Fibroblast of lung (primary cell): Measurements from ENCODE around the gene IGSF9. TPM values are rescaled to one million over a fixed set of nuclear protein-coding genes. Genes with fewer than 3 reads are reported as not detected.

ENCODE experiments used
- DNase-seq, 2 donors: peaks; one replicate each; pipeline versions ENCODE4 v3.0.0 to v3.0.0-alpha.2; 2010; ENCODE audit warnings: low read depth in 2 of 2
- H2AFZ ChIP-seq: 2 replicates; pipeline ENCODE4 v1.5.1; 2012; ENCODE audit warnings: low read length, control low read depth, inconsistent platforms
- H3K27ac ChIP-seq: 2 replicates; pipeline ENCODE4 v1.5.1; 2011; ENCODE audit warnings: low read length, control low read depth; ENCODE audit not compliant: insufficient read depth
- H3K27me3 ChIP-seq: 2 replicates; pipeline ENCODE4 v1.5.1; 2011; ENCODE audit warnings: mild to moderate bottlenecking, low read length; ENCODE audit not compliant: control insufficient read depth, insufficient read depth
- H3K36me3 ChIP-seq: 2 replicates; pipeline ENCODE4 v1.5.1; 2011; ENCODE audit warnings: low read length; ENCODE audit not compliant: control insufficient read depth, insufficient read depth
- H3K4me1 ChIP-seq: 2 replicates; pipeline ENCODE4 v1.5.1; 2011; ENCODE audit warnings: low read length; ENCODE audit not compliant: control insufficient read depth, insufficient read depth; ENCODE audit errors: extremely low read depth
- H3K4me2 ChIP-seq: 2 replicates; pipeline ENCODE4 v1.5.1; 2011; ENCODE audit warnings: low read length, control low read depth; ENCODE audit not compliant: insufficient read depth; ENCODE audit errors: extremely low read depth
- H3K4me3 ChIP-seq, 4 experiments: fragments of 200-600 bp in 1 of 4; sonication (generic) in 1 of 4; replicated peaks in 1 of 4; 2 replicates each; pipeline ENCODE4 v1.5.1; 2011 to 2016; ENCODE audit warnings: low read length in 4 of 4, low read depth in 3 of 4, mild to moderate bottlenecking in 3 of 4, control low read depth in 2 of 4, inconsistent platforms in 1 of 4, mixed read lengths in 1 of 4; ENCODE audit not compliant: insufficient read depth in 1 of 4; ENCODE audit errors: control extremely low read depth in 1 of 4
- H3K79me2 ChIP-seq: 2 replicates; pipeline ENCODE4 v1.5.1; 2012; ENCODE audit warnings: mild to moderate bottlenecking, low read length, inconsistent platforms; ENCODE audit not compliant: control insufficient read depth, insufficient read depth
- H3K9ac ChIP-seq: 2 replicates; pipeline ENCODE4 v1.5.1; 2011; ENCODE audit warnings: mild to moderate bottlenecking, low read length, control low read depth; ENCODE audit not compliant: insufficient read depth
- H3K9me3 ChIP-seq: 2 replicates; pipeline ENCODE4 v1.5.1; 2012; ENCODE audit warnings: low read depth, low read length; ENCODE audit not compliant: control insufficient read depth, insufficient read depth
- H4K20me1 ChIP-seq: 2 replicates; pipeline ENCODE4 v1.5.1; 2011; ENCODE audit warnings: low read length; ENCODE audit not compliant: control insufficient read depth, insufficient read depth; ENCODE audit errors: extremely low read depth
- CTCF ChIP-seq, 2 donors: IDR thresholded peaks in 1 of 2; conservative IDR thresholded peaks in 1 of 2; 1 replicate in 1 of 2; 2 replicates in 1 of 2; pipeline ENCODE4 v1.5.1; 2011 to 2012; ENCODE audit warnings: low read length in 2 of 2, control low read depth in 1 of 2, inconsistent platforms in 1 of 2, low read depth in 1 of 2, mild to moderate bottlenecking in 1 of 2
- EZH2 ChIP-seq: IDR thresholded peaks from 2 replicates; pipeline ENCODE4 v1.5.1; 2012; ENCODE audit warnings: low read length, control low read depth, mild to moderate bottlenecking; ENCODE audit errors: missing control alignments
- polyA plus RNA-seq, 2 donors: library from polyadenylated mRNA; depleted of rRNA in 1 of 2; stranded (reverse) in 1 of 2; unstranded in 1 of 2; fragments of >200 nt; gene quantifications; 2 replicates each; pipeline ENCODE4 v1.2.1, GENCODE V29; 2011 to 2012; ENCODE audit warnings: missing spikeins in 1 of 2
- total RNA-seq: library from RNA; depleted of rRNA; stranded (reverse); fragments of >200 nt; gene quantifications from 2 replicates; pipeline ENCODE4 v1.2.1, GENCODE V29; 2014

Gene IGSF9
- total and polyA plus RNA-seq, 2 donors (not counting 1 experiment from before 2014, with no cell fraction given): under 0.01 TPM; not detected in 1

DNA sequence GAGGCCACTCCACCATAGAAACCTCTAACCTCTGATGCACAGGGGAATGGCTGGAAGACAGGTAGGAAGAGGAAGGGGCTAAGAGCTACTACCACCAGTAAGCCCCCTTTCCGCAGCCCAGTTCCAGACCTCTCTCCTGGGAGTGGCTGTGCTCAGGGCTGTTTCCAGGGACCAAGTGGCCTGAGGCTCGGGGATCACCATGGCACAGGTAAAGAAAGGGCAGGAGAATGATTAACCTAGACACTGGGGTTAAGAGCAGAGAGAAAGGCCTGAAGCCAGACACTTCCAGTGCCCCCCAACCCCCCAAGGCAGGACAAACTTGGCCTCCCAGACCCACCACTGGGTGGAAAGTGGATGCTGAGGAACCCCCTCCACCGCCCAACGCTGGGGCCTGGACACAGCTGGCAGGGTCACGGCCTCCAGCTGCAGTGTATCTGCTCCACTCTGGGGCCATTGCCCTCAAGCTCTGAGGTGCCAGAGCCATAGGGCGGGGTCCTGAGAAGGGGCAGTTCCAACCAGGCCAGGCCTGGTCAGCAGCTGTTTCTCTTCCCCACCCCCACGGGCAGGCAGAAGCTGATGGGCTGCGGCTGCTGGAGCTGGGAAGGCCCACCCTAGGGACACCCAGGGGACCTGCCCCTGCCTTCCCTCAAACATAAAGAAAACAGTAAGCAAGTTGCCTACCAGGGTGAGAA is 22.8 kb downstream of the IGSF9 start:
- Histone ChIP-seq H3K27me3 (no peaks in the 10 kb centered on the region), H3K79me2 (peaks cover 62% of the 10 kb centered on the region)
- DNase-seq: peak; percentile 22 to 97

DNA sequence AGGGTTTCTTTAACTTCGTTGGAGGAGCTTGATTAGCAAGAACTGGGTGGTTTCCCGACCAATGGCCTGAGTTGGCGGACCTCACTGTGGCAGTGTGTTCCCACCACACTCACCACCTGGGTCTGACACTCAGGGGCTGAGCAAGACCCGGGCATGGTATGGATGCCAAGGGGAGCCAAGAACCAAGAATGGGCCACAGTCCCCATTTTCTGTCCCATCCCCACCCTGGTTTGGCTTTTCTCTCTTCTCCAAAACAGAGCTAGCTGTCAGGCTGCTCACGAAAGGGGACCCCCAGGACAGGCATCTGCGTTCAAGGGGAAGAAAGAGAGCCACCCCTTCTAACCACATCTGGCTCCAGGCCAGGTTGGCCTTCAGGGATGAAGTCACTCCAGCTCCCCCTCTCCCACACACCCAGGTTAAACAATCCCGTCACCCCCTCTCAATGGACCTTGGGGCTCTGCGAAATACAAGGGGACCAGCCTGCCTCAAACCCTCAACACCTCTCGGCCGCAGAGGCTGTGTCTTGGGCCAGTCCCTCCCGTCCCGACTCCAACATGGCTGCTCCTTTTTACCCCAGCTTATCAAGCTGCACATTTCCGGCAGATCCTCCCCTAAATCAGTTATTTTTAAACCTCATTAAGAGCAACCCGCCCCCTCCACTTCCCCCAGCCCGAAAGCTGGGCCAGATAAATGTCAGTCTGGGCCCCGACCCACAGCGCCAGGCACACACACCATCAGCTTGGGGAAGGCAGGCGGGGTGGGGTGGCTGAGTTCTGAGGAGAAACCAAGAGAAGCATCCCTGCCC is 23.5 kb downstream of the IGSF9 start:
- peaks cover 63% of the 10 kb centered on the region for H3K79me2 ChIP-seq
- H3K27ac ChIP-seq: peak overlapping the region; percentile 100
- peak overlapping the region; percentile 44 to 98 (median 85) for H3K4me3 ChIP-seq
- peaks cover 31% of the 10 kb centered on the region for H3K36me3 ChIP-seq
- peaks cover 40% of the 10 kb centered on the region for H3K4me1 ChIP-seq
- no peaks in the 10 kb centered on the region for H3K9me3 ChIP-seq
- peak; percentile 50 to 57 for DNase-seq
- peak overlapping the region; percentile 96 for H3K4me2 ChIP-seq
- no peaks in the 10 kb centered on the region for H3K27me3 ChIP-seq
- H3K9ac ChIP-seq: peak overlapping the region; percentile 99
- H4K20me1 ChIP-seq: no peaks in the 10 kb centered on the region
- TF ChIP-seq EZH2: no peak
- no peak for TF ChIP-seq CTCF (conservative IDR thresholded peaks at IDR 0.05 in 1 of 2, IDR thresholded peaks at IDR 0.05 in 1 of 2; ENCODE audit: low read depth in 1 of 2, low read length in 2 of 2)
- H2AFZ ChIP-seq: no peak overlapping the region

More for the DNA sequence above, 22.8 kb downstream of the IGSF9 start:
- no peak for TF ChIP-seq CTCF (conservative IDR thresholded peaks at IDR 0.05 in 1 of 2, IDR thresholded peaks at IDR 0.05 in 1 of 2; ENCODE audit: low read depth in 1 of 2, low read length in 2 of 2)
- no peak for TF ChIP-seq EZH2
- H3K4me1 ChIP-seq: peaks cover 36% of the 10 kb centered on the region
- H3K4me2 ChIP-seq: peak overlapping the region; percentile 96
- peak overlapping the region; percentile 100 for H3K27ac ChIP-seq
- H3K36me3 ChIP-seq: peaks cover 27% of the 10 kb centered on the region
- H3K9me3 ChIP-seq: no peaks in the 10 kb centered on the region
- H3K4me3 ChIP-seq: peak overlapping the region; percentile 44 to 98 (median 85)
- H2AFZ ChIP-seq: no peak overlapping the region
- peak overlapping the region; percentile 99 for H3K9ac ChIP-seq
- H4K20me1 ChIP-seq: no peaks in the 10 kb centered on the region

- no peaks in the 10 kb centered on the region for H3K27me3 ChIP-seq
- H3K4me2 ChIP-seq: peak overlapping the region; percentile 96
- H2AFZ ChIP-seq: no peak overlapping the region
- H3K79me2 ChIP-seq: peaks cover 63% of the 10 kb centered on the region
- no peak overlapping the region for H3K9ac ChIP-seq
- H4K20me1 ChIP-seq: no peaks in the 10 kb centered on the region
- H3K4me3 ChIP-seq: peak overlapping the region in 3 of 4 experiments; percentile 44 to 98 (median 78)
- peak in 1 of 2 donors; percentile 28 for DNase-seq
- no peak for TF ChIP-seq EZH2
- TF ChIP-seq CTCF (conservative IDR thresholded peaks at IDR 0.05 in 1 of 2, IDR thresholded peaks at IDR 0.05 in 1 of 2; ENCODE audit: low read depth in 1 of 2, low read length in 2 of 2): no peak
- H3K36me3 ChIP-seq: peaks cover 31% of the 10 kb centered on the region
- no peaks in the 10 kb centered on the region for H3K9me3 ChIP-seq
- peaks cover 46% of the 10 kb centered on the region for H3K4me1 ChIP-seq
- H3K27ac ChIP-seq: peak overlapping the region; percentile 100
Measured at GRCh38 chr1:159921251-159921650, 24.2 kb downstream of the IGSF9 start.
